Gastroesophageal sphincter (tissue), 3 donors: ENCODE measurements around the gene FASTKD3.

ENCODE experiments used
- EP300 ChIP-seq: sonication (generic); formaldehyde crosslinking; IDR thresholded peaks from one replicate; pipeline ENCODE4 v1.6.1; 2017; ENCODE audit warnings: antibody characterized with exemption, mild to moderate bottlenecking
- POLR2AphosphoS5 ChIP-seq: sonication (generic); formaldehyde crosslinking; IDR thresholded peaks from one replicate; pipeline ENCODE4 v1.6.1; 2017; ENCODE audit warnings: antibody characterized with exemption
- TF ChIP-seq, protein P1 (sequence below), 4 experiments: fragments of 200-600 bp in 2 of 4; fragments of 450-650 bp in 2 of 4; sonication (generic) in 1 of 4; IDR thresholded peaks; one replicate each; pipeline ENCODE4 v1.5.1; 2017 to 2019; ENCODE audit warnings: antibody characterized with exemption in 4 of 4, mild to moderate bottlenecking in 2 of 4, moderate library complexity in 2 of 4

- TF ChIP-seq, protein P1, sequence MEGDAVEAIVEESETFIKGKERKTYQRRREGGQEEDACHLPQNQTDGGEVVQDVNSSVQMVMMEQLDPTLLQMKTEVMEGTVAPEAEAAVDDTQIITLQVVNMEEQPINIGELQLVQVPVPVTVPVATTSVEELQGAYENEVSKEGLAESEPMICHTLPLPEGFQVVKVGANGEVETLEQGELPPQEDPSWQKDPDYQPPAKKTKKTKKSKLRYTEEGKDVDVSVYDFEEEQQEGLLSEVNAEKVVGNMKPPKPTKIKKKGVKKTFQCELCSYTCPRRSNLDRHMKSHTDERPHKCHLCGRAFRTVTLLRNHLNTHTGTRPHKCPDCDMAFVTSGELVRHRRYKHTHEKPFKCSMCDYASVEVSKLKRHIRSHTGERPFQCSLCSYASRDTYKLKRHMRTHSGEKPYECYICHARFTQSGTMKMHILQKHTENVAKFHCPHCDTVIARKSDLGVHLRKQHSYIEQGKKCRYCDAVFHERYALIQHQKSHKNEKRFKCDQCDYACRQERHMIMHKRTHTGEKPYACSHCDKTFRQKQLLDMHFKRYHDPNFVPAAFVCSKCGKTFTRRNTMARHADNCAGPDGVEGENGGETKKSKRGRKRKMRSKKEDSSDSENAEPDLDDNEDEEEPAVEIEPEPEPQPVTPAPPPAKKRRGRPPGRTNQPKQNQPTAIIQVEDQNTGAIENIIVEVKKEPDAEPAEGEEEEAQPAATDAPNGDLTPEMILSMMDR (IDR thresholded peaks at IDR 0.05): no peak
- no peak for TF ChIP-seq EP300
- no peak for TF ChIP-seq POLR2AphosphoS5
Observed at GRCh38 chr5:7845557-7845956, 23.3 kb downstream of the FASTKD3 start.
